GM19239 (cell line): ENCODE data around the gene TJP1.
"Not testable (repeated sequence)": the region's sequence is repeated elsewhere in the genome, so short reads cannot be mapped to it uniquely, and the experiment has no call there.

Source experiments
- DNase-seq: peaks from one replicate; pipeline ENCODE4 v3.0.0; 2011; ENCODE audit warnings: low spot score; ENCODE audit not compliant: insufficient read length
- FAIRE-seq: peaks from 2 replicates; lab custom pipeline; 2011; peaks lifted over from hg19 to GRCh38; lab: Jason Lieb, UNC

The TJP1 gene

DNA sequence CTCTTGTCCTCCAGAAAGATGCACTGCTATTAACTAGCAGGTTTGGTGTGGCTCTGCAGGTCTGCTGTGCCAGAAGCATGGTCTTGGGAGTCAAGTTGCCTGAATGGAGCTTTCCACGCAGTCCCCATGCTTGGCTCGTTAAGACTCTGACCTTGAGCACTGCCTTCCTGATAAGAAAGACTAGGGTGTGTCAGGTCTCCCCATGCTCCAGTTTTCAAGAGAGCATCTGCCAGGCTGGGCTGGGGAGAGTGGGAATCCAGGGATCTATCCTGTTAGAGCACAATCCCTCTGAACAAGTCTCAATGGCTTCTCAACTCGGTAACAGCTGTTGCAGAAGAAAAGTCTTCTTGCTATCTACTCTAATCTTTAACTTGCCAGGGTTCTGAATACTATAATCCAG lies 98.2 kb downstream of the TJP1 start:
- no peak for FAIRE-seq
- DNase-seq, result no peak

DNA sequence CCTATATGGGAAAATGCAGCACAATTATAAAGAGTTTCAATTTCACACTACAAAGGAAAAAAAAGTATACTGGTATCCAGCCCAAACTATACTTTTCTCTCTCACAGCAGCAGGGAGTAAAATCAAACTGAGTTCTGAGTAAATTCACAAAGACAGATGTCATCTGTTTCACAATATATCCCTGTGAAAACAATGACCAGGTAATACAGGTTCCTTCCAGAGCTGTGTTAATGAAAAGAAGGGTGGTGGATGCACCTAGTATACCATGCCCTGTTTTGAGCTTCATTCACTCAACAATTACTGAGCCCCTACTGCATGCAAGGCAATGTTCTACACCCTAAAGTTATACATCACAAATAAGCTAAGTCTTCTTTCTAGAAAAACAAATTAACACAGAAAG lies 108.5 kb downstream of the TJP1 start:
- FAIRE-seq (no peak), DNase-seq (no peak)

DNA sequence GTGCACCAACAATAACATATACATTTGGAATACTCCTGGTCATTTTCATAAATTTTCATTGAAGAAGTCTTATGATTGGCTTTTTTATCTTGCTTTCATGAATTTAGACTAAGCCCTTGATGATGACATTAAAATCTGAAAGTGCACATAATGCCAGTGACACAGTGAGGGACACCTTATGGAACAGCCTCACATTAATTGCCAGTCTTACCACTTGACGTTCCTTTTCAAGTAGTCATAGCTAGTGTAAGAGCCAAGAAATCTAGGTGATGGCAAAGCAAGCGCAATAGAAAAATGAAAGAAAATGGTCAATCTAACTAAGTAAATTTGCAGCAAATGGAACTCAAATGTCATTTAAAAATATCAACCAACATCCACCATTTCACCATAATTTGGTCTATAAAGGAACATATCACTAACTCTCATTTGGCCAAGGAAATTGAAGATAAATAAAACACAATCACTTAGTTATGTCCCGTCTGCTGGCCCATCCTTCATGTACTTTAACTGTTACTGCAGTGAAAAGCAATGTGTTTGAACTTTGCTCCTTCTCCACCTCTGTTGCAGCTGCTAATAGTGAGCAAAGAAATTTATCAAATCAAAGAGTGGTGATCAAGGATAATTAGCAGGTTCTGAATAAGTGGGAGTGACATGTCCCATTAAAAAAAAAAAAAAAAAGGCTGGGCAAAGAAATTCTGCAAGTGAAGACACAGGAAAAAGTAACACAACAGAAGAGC lies 110.0 kb downstream of the TJP1 start:
- no peak for FAIRE-seq
- DNase-seq, result no peak

DNA sequence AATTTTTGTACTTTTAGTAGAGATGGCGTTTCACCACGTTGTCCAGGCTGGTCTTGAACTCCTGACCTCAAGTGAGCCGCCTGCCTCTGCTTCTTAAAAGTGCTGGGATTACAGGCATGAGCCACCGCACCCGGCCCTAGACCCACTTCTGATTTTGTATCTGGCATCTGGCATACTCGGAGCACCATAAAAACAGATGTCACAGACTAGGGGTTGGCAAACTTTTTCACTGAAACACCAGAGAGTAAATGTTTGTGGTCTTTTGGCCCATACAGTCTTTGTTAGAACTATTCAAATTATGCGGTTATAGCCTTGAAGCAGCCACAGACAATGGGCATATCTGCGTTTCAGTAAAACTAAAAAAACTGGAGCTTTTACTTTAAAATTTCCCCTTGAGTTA lies 110.7 kb downstream of the TJP1 start:
- FAIRE-seq (no peak), DNase-seq (no peak)

DNA sequence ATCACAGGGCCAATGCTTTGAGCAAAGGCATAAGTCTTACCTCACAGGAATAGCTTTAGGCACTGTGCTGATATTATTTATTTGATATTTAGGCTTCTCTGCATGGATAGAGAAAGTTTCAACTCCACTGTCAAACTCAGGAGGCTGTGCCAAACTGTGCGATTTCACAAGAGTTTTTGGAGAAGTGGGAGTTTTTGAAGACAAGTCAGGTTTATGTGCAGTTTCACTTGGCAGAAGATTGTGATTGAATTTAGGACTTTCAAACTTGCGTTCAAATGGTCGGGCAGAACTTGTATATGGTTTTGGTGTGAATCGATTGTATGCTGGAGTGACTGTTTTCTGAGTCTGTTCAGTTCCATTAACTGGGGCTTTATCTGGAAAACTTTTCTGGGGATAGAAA lies 113.7 kb downstream of the TJP1 start:
- no peak for DNase-seq
- no peak for FAIRE-seq

DNA sequence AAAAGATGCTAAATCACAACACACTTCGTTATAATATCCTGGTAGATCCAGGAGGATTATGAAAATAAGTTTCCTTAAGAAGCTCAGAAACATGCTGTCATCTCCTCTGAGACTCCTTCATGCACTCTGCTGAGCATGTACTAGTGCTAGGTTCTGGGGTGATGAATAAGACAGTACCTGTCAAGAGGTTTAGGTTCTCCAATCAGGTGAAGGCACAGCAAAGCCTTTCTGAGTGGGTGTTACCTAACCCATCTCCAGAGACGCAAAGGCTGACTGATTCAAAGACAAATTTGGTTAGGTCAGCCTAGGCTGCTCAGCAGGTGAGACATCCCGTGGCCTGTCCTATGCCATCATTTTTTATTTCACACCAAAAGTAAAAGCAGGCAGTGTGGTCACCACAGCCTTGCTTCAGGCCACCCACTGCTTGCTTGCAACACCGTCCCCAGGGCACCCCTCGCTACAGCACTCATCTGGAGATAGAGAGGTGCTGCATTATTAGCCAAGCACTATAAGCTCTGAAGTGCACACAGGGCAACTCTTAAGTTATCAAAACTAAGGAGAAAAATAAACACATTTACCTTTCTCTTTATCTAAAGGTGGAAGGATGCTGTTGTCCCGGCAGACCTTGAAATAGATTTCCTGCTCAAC lies 117.2 kb downstream of the TJP1 start:
- no peak for DNase-seq
- FAIRE-seq, result no peak

DNA sequence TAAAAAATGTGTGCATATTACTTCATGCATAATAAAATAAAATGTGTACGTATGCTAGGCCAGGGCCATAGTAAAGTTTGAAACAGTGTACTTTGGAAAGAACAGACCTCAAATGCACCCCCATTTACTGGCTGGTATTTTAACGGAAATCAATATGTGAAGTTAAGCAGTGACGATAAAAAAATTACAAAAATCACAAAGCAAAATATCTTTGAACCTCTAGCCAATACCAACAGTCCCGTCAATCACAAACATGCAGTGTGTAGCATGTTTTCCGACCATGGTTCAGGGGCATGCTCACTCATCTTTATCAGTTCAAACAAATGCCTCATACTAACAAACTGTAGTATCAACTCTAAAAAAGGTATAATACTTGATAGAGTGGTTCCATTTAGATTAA lies 121.1 kb downstream of the TJP1 start:
- FAIRE-seq (no peak), DNase-seq (no peak)

DNA sequence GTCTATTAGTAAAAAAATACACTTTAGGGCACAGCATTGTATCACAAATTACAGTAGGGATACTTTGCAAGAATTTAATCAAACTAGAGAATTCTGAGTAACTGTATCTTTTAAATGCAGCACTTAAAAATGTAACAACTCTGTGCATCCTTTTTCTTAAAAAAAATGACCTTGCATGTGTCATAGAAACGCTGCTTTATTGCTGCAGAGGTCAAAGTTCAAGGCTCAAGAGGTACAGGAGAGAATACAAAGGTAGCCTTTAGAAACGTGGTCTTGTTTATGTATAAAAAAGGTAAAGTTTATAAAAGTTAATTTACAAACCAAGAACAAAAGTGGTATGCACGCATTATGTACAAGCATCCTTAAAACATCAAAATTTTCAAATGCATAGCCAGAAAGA lies 122.0 kb downstream of the TJP1 start:
- no peak for FAIRE-seq
- DNase-seq, result no peak

DNA sequence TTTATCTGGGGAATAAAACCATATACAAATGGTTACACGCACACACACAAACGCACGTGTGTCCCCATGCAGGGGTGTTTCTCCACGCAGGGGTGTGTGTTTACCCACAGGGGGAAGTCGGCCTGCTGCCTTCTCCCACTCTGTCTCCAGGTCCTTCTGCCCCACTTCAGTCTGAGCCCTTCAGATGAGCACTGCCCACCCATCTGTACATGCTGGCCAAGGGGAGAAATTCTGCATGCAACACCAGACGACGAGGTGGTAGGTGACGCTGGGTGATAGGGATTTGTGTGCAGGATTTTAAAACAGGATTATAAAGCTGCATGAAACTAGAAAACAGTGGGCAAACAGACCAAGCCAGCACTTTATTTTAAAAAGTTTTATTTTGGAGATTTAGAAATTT lies 122.5 kb downstream of the TJP1 start:
- DNase-seq, result no peak

DNA sequence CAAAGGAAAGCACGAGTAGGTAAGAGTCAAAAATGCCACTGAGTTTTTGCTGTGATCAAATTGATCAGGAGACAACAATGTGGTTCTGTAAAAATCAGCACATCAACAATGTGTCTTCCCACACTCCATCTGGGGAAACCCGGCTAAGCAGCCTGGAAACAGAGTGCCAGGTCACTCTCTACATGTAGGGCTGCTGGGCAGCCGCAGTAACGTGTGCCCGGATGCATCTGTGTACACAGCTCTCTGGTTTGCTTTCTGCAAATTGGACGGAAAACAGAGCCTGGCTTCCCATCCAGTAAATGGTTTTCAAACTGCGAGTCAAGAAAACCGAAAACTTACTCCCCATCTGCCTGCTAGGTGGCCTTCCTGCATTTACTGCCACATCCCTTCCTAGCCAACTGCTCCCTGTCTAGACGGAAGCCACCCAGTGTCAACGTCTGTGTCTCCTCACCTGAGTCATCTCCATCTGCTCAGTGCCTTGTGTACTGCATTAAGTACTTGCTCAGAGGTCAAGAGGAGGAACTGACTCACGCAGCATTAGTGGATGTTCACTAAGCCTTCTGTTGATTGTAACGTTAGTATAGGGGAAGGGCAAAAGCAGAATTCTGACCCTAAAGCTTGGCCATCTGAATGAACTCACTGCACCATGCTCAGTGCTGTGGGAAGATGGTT lies 124.1 kb downstream of the TJP1 start:
- FAIRE-seq (no peak), DNase-seq (no peak)

More for the DNA sequence above, 122.5 kb downstream of the TJP1 start:
- no peak for FAIRE-seq

DNA sequence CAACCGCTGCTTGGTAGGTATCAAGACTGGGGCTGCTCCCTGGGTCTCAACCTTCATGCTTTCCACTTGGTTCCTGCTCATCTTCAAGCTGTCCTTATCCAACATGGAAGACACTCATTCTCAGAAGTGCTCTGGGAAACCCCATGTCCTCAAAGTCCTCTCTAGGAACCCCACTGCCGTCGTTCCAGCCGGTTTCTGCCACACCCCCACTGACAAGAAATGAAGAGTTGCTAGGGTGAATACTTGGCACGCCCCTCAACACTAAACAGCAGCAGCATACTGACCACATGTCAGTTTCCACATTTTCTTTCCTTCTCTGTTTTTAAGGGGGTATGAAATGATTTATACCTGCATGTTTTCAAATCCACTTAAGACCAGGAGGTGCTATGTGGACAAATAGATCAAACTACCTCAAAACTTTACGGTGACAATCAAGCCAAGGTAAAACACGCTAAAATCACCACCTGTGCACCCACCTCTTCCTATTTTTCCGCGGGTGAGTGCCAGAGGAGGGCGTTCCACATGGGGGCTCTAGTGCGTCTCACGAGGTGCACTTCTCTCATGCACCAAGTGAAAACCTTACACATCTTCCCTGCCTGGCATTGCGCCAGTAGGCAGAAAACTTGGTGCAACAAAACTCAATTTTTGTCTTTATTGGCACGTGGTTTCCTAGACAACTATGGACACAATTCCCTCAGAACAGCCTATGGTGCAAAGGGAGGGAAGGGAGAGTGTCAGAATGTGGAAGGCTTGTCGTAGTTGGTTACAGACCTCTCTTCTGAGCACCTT lies 125.1 kb downstream of the TJP1 start:
- DNase-seq, result no peak

DNA sequence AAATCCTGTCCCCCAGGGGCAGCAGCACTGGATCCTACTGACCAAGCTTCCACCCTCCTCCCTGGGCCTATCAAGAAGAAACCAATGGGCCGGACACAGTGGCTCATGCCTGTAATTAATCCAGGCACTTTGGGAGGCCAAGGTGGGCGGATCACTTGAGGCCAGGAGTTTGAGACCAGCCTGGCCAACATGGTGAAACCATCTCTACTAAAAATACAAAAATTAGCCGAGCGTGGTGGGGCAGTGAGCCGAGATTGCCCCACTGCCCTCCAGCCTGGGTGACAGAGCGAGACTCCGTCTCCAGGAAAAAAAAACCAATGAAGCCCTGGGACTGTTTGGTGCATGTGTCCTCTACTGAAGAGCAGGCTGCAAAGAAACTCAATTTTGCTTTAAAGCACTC lies 125.8 kb downstream of the TJP1 start:
- not testable (repeated sequence) for DNase-seq, FAIRE-seq

More for the DNA sequence above, 125.1 kb downstream of the TJP1 start:
- FAIRE-seq, result no peak

DNA sequence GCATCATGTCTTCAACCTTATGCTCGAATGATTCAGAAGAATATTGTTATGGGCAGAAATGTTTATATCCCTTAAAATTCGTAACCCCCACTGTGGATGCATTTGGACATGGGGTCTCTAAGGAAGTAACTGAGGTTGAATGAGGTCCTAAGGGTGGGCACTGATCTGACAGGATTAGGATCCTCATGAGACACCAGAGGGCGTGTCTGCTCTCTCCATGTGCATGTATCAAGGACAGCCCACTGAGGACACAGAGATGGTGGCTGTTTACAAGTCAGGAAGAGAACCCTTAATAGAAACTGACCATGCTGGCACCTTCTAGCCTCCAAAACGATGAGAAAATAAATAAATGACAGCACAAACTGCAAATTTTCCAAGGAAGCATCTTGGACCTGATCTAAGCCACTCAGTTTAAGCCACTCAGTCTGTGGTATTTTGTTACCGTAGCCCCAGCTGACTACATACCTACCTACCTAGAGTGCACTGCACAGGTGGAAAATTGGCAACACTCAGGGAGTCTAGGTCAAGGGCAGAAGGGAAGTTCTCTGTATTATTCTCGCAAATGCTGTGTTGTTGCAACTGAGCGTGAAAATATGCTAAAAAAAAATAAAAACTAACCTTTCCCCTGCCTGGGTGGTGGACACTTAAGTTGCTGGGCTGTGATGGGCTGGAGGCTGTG lies 126.6 kb downstream of the TJP1 start:
- DNase-seq (no peak), FAIRE-seq (no peak)

DNA sequence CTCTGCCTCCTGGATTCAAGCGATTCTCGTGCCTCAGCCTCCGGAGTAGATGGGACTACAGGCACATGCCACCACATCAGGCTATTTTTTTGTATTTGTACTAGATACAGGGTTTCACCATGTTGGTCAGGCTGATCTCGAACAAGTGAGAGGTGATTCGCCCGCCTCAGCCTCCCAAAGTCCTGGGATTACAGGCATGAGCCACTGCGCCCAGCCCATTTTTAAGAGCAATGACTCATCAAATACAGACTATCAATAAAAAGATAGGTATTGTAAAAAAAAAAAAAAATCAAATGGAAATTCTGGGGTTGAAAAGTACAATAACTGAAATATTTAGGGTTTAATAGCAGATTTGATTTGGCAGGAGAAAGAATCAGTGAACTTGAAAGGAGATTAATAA lies 129.0 kb downstream of the TJP1 start:
- no peak for DNase-seq
- FAIRE-seq, result no peak

DNA sequence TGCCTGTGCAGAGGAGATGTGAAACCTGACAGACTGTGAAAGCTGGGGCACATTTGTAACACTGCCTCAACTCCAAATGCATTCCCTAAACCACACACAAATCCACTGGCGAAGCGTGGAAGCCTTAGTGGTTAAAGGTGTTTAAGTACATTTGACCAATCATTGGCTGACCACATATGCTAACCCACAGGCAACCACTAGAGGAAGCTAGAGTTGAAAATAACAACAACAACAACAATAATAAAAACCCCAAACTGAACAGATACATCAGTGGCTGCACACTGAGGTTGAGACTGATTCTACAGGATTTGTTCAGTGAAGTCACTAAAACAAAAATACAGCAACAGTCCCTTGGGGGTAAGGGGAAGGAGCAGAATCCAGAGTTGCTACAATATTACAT lies 129.7 kb downstream of the TJP1 start:
- FAIRE-seq, result no peak

DNA sequence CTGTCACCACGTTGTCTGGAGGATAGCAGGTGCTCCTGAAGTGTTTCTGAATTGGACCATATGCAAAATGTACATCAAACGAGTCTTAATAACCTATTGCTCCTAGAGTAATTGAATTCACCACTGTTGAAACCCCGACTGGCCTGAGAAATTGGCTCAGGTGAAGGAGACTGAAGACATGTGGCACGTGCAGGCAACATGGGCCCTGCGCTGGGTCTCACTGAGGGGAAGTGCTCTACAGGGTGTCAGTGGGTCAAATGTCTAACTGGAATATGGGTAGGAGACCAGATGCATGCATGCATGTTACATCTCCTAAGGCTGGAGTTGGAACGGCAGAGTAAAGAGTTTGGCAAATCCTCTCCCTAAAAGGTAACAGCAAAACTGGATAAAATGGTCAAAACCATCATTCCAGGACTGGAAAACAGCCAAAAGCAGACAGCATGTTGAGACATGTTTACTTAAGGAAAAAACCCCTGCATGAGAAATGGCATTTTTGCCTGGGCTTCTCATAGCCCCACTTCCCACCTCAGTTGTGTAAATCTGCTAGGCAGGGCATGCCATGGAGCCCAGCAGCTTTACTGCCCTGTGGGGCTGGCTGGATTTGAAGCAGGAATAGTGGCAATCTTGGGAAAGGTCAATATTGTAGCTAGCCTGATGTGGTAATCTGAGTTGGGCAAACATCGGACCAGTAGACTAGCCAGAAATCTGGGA lies 131.3 kb downstream of the TJP1 start:
- FAIRE-seq (no peak), DNase-seq (no peak)

More for the DNA sequence above, 129.7 kb downstream of the TJP1 start:
- DNase-seq, result no peak

DNA sequence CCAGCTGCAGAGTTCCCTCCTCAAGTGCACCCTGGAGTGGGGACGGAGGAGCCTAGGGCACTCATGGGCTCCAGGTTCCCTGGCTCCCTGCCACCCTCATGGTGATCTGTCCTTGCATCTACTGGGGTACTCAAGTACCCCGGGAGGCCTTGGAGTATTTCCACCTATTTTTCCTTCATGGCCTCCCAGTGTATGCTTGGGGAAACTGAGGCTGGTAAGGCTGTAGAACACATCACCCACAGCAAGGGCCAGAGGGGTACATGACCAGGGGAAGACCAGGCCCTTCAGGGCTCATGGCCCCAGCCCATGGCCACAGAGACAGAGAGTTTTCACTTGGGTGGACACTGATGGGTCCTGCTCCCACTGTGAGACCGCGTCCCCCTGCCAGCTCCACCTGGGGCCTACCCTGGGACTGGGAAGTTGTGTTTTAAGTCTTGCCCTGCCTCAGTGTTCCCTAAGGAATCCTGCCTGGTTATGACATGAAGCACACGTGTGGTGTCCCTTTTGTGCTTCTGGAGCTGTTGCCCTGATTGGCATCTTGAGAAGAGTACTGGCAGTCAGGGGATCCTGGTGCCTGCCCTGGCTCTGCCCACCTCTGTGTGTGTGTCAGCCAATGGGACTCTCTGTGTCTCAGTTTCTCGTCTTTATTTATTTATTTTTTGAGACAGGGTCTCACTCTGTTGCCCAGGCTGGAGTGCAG lies 132.8 kb downstream of the TJP1 start:
- FAIRE-seq (no peak), DNase-seq (no peak)

DNA sequence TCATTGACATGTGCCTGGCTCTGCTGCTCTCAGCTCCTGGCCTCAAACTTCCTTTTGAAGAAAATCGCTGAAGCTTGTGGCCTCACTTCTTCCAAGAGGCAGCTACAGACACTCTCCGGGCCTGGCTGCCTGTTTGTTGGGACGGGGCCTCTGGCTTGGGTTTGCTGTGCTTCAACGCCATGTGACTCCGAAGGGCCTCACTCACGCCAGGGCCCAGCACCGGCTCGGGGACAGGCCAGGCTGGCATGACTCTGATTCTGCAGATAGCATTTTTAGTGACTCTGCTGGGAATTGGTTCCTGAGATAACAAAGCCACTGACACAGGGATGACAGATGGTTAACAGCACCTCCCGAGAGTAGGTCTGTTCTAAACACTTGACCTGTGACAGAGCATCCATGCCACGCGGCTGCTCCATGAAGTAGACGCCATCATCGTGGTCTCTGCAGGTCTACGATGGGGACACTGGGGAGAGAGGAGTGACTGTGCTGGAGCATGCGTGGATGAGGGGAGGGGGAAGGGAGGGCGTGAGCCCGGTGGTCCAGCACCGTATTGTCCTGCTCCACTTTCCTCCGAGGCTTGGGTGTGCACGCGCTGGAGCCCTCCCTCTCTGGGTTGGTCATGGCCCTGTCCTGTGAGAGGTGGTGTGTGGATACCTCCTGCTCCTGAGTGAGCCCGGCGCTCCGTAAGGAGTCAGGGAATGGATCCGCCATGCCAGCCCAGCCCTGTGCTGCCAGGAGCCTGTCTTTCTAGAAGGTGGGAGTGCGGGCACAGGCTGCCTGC lies 133.6 kb downstream of the TJP1 start:
- FAIRE-seq (no peak), DNase-seq (no peak)
